ENCODE measurements around the gene PI4K2A. TPM values are rescaled to one million over a fixed set of nuclear protein-coding genes. Genes with fewer than 3 reads are reported as not detected.

The PI4K2A gene
- total and polyA plus RNA-seq, 2 of the 13 experiments (the other 11 are each of a cell fraction or from before 2014, with no cell fraction given) = 10.9 to 14.3 TPM

DNA sequence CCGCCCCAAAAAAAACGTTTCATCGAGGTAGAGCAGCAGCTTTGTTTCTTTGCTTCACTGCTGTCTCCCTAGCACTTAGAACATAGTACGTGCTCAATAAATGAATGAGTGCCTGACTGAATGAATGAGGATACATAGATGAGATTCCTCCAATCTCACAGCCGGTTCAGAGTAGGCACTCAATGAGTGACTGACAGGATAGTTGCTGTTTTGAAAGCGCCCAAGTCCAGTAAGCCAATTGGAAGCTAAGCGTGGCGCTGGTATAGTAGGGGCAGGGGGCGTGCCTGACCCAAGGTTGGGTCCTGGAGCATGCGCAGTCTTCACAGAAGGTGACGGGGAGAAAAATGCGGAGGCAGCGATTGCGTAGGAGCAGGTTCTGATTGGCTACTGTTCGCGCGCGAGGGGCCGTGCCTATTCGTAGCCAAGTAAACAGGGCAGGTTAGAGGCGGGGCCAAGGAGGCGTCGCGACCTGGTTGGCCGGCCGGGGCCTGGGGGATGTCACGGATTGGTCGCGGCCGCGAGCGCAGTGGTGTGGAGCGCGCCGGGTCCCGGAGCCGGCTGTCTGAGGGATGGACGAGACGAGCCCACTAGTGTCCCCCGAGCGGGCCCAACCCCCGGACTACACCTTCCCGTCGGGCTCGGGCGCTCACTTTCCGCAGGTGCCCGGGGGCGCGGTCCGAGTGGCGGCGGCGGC lies at the start of gene PI4K2A (continued):
- TF ChIP-seq NAIF1 (CRISPR knock-in tag; IDR thresholded peaks at IDR 0.05; ENCODE audit: borderline replicate concordance) (no peak), ZSCAN9 (CRISPR knock-in tag; IDR thresholded peaks at IDR 0.05; ENCODE audit: borderline replicate concordance) (peak; percentile 32; the same call in 1 of the 2 replicates), JARID2 (CRISPR knock-in tag; IDR thresholded peaks at IDR 0.05; ENCODE audit: insufficient replicate concordance) (no peak), POLR2G (IDR thresholded peaks at IDR 0.05; ENCODE audit: low read depth, low read length) (peak; percentile 61; the same call in 1 of the 2 replicates), ELF3 (CRISPR knock-in tag; IDR thresholded peaks at IDR 0.05) (no peak), CEBPZ (IDR thresholded peaks at IDR 0.05; ENCODE audit: low read length) (no peak), CAMTA2 (CRISPR knock-in tag; IDR thresholded peaks at IDR 0.05; ENCODE audit: borderline replicate concordance) (no peak), ZBTB49 (CRISPR knock-in tag; IDR thresholded peaks at IDR 0.05; ENCODE audit: borderline replicate concordance) (no peak), KLF15 (CRISPR knock-in tag; IDR thresholded peaks at IDR 0.05; ENCODE audit: borderline replicate concordance) (no peak), ZNF253 (CRISPR knock-in tag; IDR thresholded peaks at IDR 0.05; ENCODE audit: borderline replicate concordance) (no peak), SRF (IDR thresholded peaks at IDR 0.05; ENCODE audit: low read depth, low read length) (no peak), TEF (CRISPR knock-in tag; IDR thresholded peaks at IDR 0.05) (no peak), FOXA1 (IDR thresholded peaks at IDR 0.05) (no peak; the same call in 1 of the 2 replicates), FOXA1 (CRISPR knock-in tag; IDR thresholded peaks at IDR 0.05) (peak; percentile 96), NRL (CRISPR knock-in tag; IDR thresholded peaks at IDR 0.05; ENCODE audit: borderline replicate concordance) (no peak), SALL1 (CRISPR knock-in tag; IDR thresholded peaks at IDR 0.05) (peak; percentile 70), MZF1 (CRISPR knock-in tag; IDR thresholded peaks at IDR 0.05; ENCODE audit: borderline replicate concordance) (no peak)
- TF ChIP-seq, protein P1, sequence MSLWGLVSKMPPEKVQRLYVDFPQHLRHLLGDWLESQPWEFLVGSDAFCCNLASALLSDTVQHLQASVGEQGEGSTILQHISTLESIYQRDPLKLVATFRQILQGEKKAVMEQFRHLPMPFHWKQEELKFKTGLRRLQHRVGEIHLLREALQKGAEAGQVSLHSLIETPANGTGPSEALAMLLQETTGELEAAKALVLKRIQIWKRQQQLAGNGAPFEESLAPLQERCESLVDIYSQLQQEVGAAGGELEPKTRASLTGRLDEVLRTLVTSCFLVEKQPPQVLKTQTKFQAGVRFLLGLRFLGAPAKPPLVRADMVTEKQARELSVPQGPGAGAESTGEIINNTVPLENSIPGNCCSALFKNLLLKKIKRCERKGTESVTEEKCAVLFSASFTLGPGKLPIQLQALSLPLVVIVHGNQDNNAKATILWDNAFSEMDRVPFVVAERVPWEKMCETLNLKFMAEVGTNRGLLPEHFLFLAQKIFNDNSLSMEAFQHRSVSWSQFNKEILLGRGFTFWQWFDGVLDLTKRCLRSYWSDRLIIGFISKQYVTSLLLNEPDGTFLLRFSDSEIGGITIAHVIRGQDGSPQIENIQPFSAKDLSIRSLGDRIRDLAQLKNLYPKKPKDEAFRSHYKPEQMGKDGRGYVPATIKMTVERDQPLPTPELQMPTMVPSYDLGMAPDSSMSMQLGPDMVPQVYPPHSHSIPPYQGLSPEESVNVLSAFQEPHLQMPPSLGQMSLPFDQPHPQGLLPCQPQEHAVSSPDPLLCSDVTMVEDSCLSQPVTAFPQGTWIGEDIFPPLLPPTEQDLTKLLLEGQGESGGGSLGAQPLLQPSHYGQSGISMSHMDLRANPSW (CRISPR knock-in tag; IDR thresholded peaks at IDR 0.05; ENCODE audit: borderline replicate concordance) = no peak
